Dedifferentiated amniotic fluid mesenchymal stem cell (primary cell): Measurements from ENCODE around the gene HSD3B7.
A peak's percentile ranks its signal among the peaks of the same experiment; 100 is the strongest.
"Not testable (repeated sequence)": the region's sequence is repeated elsewhere in the genome, so short reads cannot be mapped to it uniquely, and the experiment has no call there.

Experiments
- DNase-seq: peaks from one replicate; pipeline ENCODE4 v3.0.0-alpha.2; 2016; ENCODE audit errors: extremely low spot score

HSD3B7 gene

GRCh38 chr16:30984669-30985400, at the start of gene HSD3B7:
Gene HSD3B7, plus strand, starts transcription at chr16:30985207. Its CDS starts 452 bp downstream, at chr16:30985659.
- peak; percentile 70 for DNase-seq

- DNase-seq: no peak
Measured at GRCh38 chr16:30937692-30938091, 47.3 kb upstream of the HSD3B7 start.

- DNase-seq: not testable (repeated sequence)
Measured at GRCh38 chr16:30939571-30939970, 45.4 kb upstream of the HSD3B7 start.

- DNase-seq: no peak
Measured at GRCh38 chr16:30941600-30942425, 43.2 kb upstream of the HSD3B7 start.

GRCh38 chr16:30942426-30942806, 42.6 kb upstream of the HSD3B7 start:
- no peak for DNase-seq

- no peak for DNase-seq
Measured at GRCh38 chr16:30944352-30944751, 40.7 kb upstream of the HSD3B7 start.

GRCh38 chr16:30946671-30947540, 38.1 kb upstream of the HSD3B7 start:
- no peak for DNase-seq

GRCh38 chr16:30947541-30947858, 37.5 kb upstream of the HSD3B7 start:
- DNase-seq: no peak

GRCh38 chr16:30947859-30948666, 36.9 kb upstream of the HSD3B7 start:
- DNase-seq: peak; percentile 96

GRCh38 chr16:30948667-30949649, 36.0 kb upstream of the HSD3B7 start, which contains the start of gene ORAI3:
Gene ORAI3, plus strand, starts transcription at chr16:30949068. Its CDS starts 222 bp downstream, at chr16:30949290.
- DNase-seq: no peak

GRCh38 chr16:30949650-30950515, 35.1 kb upstream of the HSD3B7 start:
- peak; percentile 60 for DNase-seq

GRCh38 chr16:30950516-30951065, 34.4 kb upstream of the HSD3B7 start:
- no peak for DNase-seq

GRCh38 chr16:30951193-30951592, 33.8 kb upstream of the HSD3B7 start:
- no peak for DNase-seq

GRCh38 chr16:30951750-30952149, 33.3 kb upstream of the HSD3B7 start:
- peak; percentile 70 for DNase-seq

- DNase-seq: no peak
Measured at GRCh38 chr16:30953111-30953510, 31.9 kb upstream of the HSD3B7 start.

- DNase-seq: peak; percentile 34
Measured at GRCh38 chr16:30953511-30954124, 31.4 kb upstream of the HSD3B7 start.

GRCh38 chr16:30954993-30955392, 30.0 kb upstream of the HSD3B7 start:
- no peak for DNase-seq
